HepG2 (cell line): ENCODE measurements around the gene USF2. TPM values are rescaled to one million over a fixed set of nuclear protein-coding genes. Genes with fewer than 3 reads are reported as not detected.

Experiments
- ATAC-seq: fragments of 200-7000 bp; cut with Tn5 transposase; 3 replicates; pipeline ENCODE4 v1.9.1; 2020; ENCODE audit warnings: mild to moderate bottlenecking, moderate library complexity
- BruUV-seq: library from RNA; stranded (reverse); fragments of 400-500 nt; replicated peaks from 2 replicates; lab custom pipeline; 2021; lab: Mats Ljungman, UMichigan
- CTCF ChIA-PET: fragments of 300-600 bp; formaldehyde crosslinking; extraction: SDS; loops from one replicate; lab custom pipeline; 2021; ENCODE audit warnings: low total read pairs, inconsistent platforms, low intra/inter-chr PET ratio; lab: Yijun Ruan, JAX
- POLR2A ChIA-PET: fragments of 350-600 bp; sonication (Branson Sonifier 250); formaldehyde crosslinking; loops from one replicate; lab custom pipeline; 2020; ENCODE audit warnings: antibody characterized with exemption, inconsistent platforms; lab: Yijun Ruan, JAX
- DNase-seq: peaks from one replicate; pipeline ENCODE4 v3.0.0-alpha.2; 2015; ENCODE audit warnings: low spot score
- FAIRE-seq: peaks from 3 replicates; lab custom pipeline; 2011; peaks lifted over from hg19 to GRCh38; lab: Jason Lieb, UNC
- H2AFZ ChIP-seq: one replicate; pipeline ENCODE4 v1.6.1; 2011; ENCODE audit warnings: low read length, inconsistent platforms
- H3K27ac ChIP-seq: fragments of 300-600 bp; 3 replicates; pipeline ENCODE4 v1.8.0; 2011; ENCODE audit warnings: mixed run types, mild to moderate bottlenecking, mixed read lengths, low read length, inconsistent platforms; ENCODE audit not compliant: insufficient read depth; ENCODE audit errors: extremely low read length
- H3K27me3 ChIP-seq, 2 experiments: fragments of 200-600 bp in 1 of 2; 2 replicates in 1 of 2; 3 replicates in 1 of 2; pipeline versions ENCODE4 v1.6.0 to v1.8.0; 2011; ENCODE audit warnings: low read length in 2 of 2, mild to moderate bottlenecking in 2 of 2, moderate library complexity in 2 of 2, inconsistent platforms in 1 of 2; ENCODE audit not compliant: insufficient read depth in 2 of 2, control insufficient read depth in 1 of 2
- H3K36me3 ChIP-seq, 2 experiments: fragments of 200-600 bp in 1 of 2; replicated peaks in 1 of 2; 2 replicates in 1 of 2; 3 replicates in 1 of 2; pipeline versions ENCODE4 v1.5.1 to v1.8.0; 2011; ENCODE audit warnings: low read length in 2 of 2, inconsistent platforms in 1 of 2; ENCODE audit not compliant: insufficient read depth in 2 of 2, control insufficient read depth in 1 of 2
- H3K4me1 ChIP-seq: 2 replicates; pipeline ENCODE4 v1.5.1; 2012; ENCODE audit warnings: low read length, inconsistent platforms; ENCODE audit not compliant: insufficient read depth
- H3K4me2 ChIP-seq: 2 replicates; pipeline ENCODE4 v1.6.0; 2011; ENCODE audit warnings: low read depth, low read length, inconsistent platforms
- H3K4me3 ChIP-seq, 3 experiments: fragments of 200-600 bp in 1 of 3; sonication (generic), shearing (Covaris generic) in 1 of 3; replicated peaks in 1 of 3; 2 replicates each; pipeline ENCODE4 v1.5.1; 2011 to 2016; ENCODE audit warnings: low read length in 3 of 3, inconsistent platforms in 2 of 3, low read depth in 2 of 3, mild to moderate bottlenecking in 2 of 3, control low read depth in 1 of 3, mixed read lengths in 1 of 3; ENCODE audit not compliant: insufficient read depth in 1 of 3
- H3K79me2 ChIP-seq: one replicate; pipeline ENCODE4 v1.6.1; 2011; ENCODE audit warnings: low read length, inconsistent platforms; ENCODE audit not compliant: insufficient read depth
- H3K9ac ChIP-seq: 2 replicates; pipeline ENCODE4 v1.6.0; 2011; ENCODE audit warnings: mild to moderate bottlenecking, low read depth, low read length, inconsistent platforms; ENCODE audit not compliant: insufficient read depth
- H3K9me3 ChIP-seq: 2 replicates; pipeline ENCODE4 v1.5.1; 2012; ENCODE audit warnings: mild to moderate bottlenecking, low read length
- H4K20me1 ChIP-seq: 2 replicates; pipeline ENCODE4 v1.6.0; 2011; ENCODE audit warnings: inconsistent platforms, mild to moderate bottlenecking, low read length, moderate library complexity; ENCODE audit not compliant: insufficient read depth
- ASH2L ChIP-seq: fragments of 300-600, 200-600 bp; sonication (generic); IDR thresholded peaks from 2 replicates; pipeline ENCODE4 v1.7.0; 2017; ENCODE audit warnings: low read depth, mild to moderate bottlenecking, moderate library complexity, mixed read lengths, low read length; ENCODE audit not compliant: insufficient read length
- CBX1 ChIP-seq: IDR thresholded peaks from one replicate; pipeline ENCODE4 v1.6.1; 2016; ENCODE audit warnings: antibody characterized with exemption, low read depth
- E2F5 ChIP-seq: sonication (generic); formaldehyde crosslinking; conservative IDR thresholded peaks from 2 replicates; pipeline ENCODE4 v1.4.0; 2020; ENCODE audit warnings: missing genetic modification reagents
- MNT ChIP-seq: fragments of 450-650 bp; IDR thresholded peaks from 2 replicates; pipeline ENCODE4 v1.6.1; 2016
- WGBS: methylation state at CpG from one replicate; pipeline ENCODE4 v1.1.6; 2017; ENCODE audit warnings: low lambda C conversion rate; 5-methylcytosine and 5-hydroxymethylcytosine counted together
- in situ Hi-C: cut with HindIII; loops from 2 replicates; pipeline ENCODE4 v1.10.0; 2017; ENCODE audit warnings: low pct_unique_long_range_greater_than_20kb; ENCODE audit not compliant: extremely low pct_ligation_motif_present
- intact Hi-C: fragments of 100-400 bp; cut with micrococcal nuclease; formaldehyde crosslinking; loops from one replicate; pipeline ENCODE4 v1.10.0; 2022; ENCODE audit not compliant: unreplicated experiment
- polyA plus RNA-seq, 8 experiments: library from polyadenylated mRNA; depleted of rRNA in 3 of 8; stranded (reverse) in 7 of 8; unstranded in 1 of 8; fragments of >200 nt; fragmentation: Illumina TruSeq in 4 of 8; extraction: Trizol in 4 of 8; gene quantifications; 2 replicates each; pipeline versions ENCODE4 v1.2.1 to v1.2.3, GENCODE V29; 2011 to 2016; ENCODE audit warnings: low read depth in 4 of 8, missing spikeins in 1 of 8, mixed read lengths in 1 of 8; ENCODE audit not compliant: insufficient read depth in 1 of 8
- total RNA-seq, 5 experiments: library from RNA; depleted of rRNA; stranded (reverse); fragments of >200 nt; fragmentation: Illumina TruSeq; extraction: Trizol; gene quantifications; 2 replicates each; pipeline ENCODE4 v1.2.3, GENCODE V29; 2016; ENCODE audit warnings: low read depth in 1 of 5
- TF ChIP-seq, protein P1 (sequence below): sonication (generic); formaldehyde crosslinking; IDR thresholded peaks from 2 replicates; pipeline ENCODE4 v1.4.0; 2020; ENCODE audit warnings: missing genetic modification reagents, mild to moderate bottlenecking, borderline replicate concordance

The USF2 gene
- total and polyA plus RNA-seq, 2 of the 13 experiments (the other 11 are each of a cell fraction or from before 2014, with no cell fraction given) = 54.9 to 106 TPM

- BruUV-seq = no TSS peak
- 90% methylated on average over 2 of the region's 2 CpGs for WGBS
- Histone ChIP-seq H4K20me1 (0 out of 2 replicates have a peak, but pooled peaks cover 3% of the 10 kb centered on the region), H2AFZ (no peak overlapping the region), H3K36me3 (peaks cover 11 to 51% of the 10 kb centered on the region in 2 experiments; a peak in 4 of 5 replicates), H3K9ac (no peak overlapping the region), H3K27ac (no peak overlapping the region), H3K27me3 (no peaks in the 10 kb centered on the region), H3K79me2 (peaks cover under 1% of the 10 kb centered on the region), H3K4me3 (no peak overlapping the region), H3K4me2 (no peak overlapping the region), H3K9me3 (no peaks in the 10 kb centered on the region), H3K4me1 (peaks cover 38% of the 10 kb centered on the region)
- intact Hi-C loops (no loop called here), in situ Hi-C loops (no loop called here)
- ATAC-seq = no peak
- no peak for TF ChIP-seq E2F5
- TF ChIP-seq CBX1 = no peak
- 0 out of 2 replicates have a peak, but pooled peaks have one; percentile 10 for TF ChIP-seq MNT
- TF ChIP-seq ASH2L = no peak
- TF ChIP-seq, protein P1, sequence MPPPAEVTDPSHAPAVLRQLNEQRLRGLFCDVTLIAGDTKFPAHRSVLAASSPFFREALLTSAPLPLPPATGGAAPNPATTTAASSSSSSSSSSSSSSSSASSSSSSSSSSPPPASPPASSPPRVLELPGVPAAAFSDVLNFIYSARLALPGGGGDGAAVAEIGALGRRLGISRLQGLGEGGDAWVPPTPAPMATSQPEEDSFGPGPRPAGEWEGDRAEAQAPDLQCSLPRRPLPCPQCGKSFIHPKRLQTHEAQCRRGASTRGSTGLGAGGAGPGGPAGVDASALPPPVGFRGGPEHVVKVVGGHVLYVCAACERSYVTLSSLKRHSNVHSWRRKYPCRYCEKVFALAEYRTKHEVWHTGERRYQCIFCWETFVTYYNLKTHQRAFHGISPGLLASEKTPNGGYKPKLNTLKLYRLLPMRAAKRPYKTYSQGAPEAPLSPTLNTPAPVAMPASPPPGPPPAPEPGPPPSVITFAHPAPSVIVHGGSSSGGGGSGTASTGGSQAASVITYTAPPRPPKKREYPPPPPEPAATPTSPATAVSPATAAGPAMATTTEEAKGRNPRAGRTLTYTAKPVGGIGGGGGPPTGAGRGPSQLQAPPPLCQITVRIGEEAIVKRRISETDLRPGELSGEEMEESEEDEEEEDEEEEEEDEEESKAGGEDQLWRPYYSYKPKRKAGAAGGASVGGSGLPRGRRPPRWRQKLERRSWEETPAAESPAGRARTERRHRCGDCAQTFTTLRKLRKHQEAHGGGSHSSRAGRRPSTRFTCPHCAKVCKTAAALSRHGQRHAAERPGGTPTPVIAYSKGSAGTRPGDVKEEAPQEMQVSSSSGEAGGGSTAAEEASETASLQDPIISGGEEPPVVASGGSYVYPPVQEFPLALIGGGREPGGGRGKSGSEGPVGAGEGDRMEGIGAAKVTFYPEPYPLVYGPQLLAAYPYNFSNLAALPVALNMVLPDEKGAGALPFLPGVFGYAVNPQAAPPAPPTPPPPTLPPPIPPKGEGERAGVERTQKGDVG = no peak
- ChIA-PET POLR2A (interaction anchor here (1.6 kb wide), 1 partner anchor 10 kb away, joined by 3 read pairs; no protein-coding TSS in a partner anchor), CTCF (no interaction called here)
- no peak for DNase-seq
- no peak for FAIRE-seq
These were observed 12.2 kb upstream of the USF2 start for GRCh38 chr19:35256566-35256965.
